ENCODE data around the gene CDC7. TPM values are rescaled to one million over a fixed set of nuclear protein-coding genes. Genes with fewer than 3 reads are reported as not detected.

Gene CDC7
- polyA plus RNA-seq, 1 donor from 2014 or later: 34.6 TPM

DNA sequence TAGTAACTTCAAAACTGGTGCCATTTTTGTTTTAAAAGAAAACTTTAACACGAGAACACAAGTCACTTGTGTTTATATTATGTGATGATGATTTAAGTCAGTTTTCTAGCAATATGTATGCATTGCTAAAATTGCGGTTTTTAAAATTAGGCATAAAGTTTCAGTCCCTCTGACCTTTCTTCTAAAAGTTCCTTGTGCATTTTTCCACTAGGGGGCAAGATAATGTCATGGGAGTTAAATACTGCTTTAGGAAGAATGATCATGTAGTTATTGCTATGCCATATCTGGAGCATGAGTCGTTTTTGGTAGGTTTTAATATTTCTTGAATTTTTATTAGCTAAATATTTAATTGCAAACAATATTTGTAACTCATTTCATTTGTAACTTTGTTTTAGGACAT lies 10.7 kb downstream of the CDC7 start:
- no peaks in the 10 kb centered on the region for H3K36me3 ChIP-seq (ENCODE audit: insufficient read depth, low read length)
- H3K9me2 ChIP-seq (ENCODE audit: insufficient read depth, low read length): no peaks in the 10 kb centered on the region

GRCh38 chr1:91513160-91513559 lies 12.5 kb downstream of the CDC7 start:
- Histone ChIP-seq H3K9me2 (ENCODE audit: insufficient read depth, low read length) (no peaks in the 10 kb centered on the region), H3K9ac (ENCODE audit: low read length) (no peak overlapping the region), H3K27me3 (ENCODE audit: insufficient read depth, low read depth, low read length) (no peaks in the 10 kb centered on the region), H3F3A (ENCODE audit: insufficient read depth, low read length, poor library complexity, severe bottlenecking) (no peaks in the 10 kb centered on the region), H3K4me2 (ENCODE audit: low read length) (no peak overlapping the region), H2AFZ (ENCODE audit: low read depth, low read length) (no peak overlapping the region), H3K79me2 (replicated peaks; ENCODE audit: insufficient read depth, low read length) (no peaks in the 10 kb centered on the region), H3K36me3 (ENCODE audit: insufficient read depth, low read length) (no peaks in the 10 kb centered on the region), H3K4me3 (ENCODE audit: low read length) (no peak overlapping the region), H3K27ac (ENCODE audit: low read length) (no peak overlapping the region), H4K20me1 (ENCODE audit: insufficient read depth) (no peaks in the 10 kb centered on the region), H3K9me3 (ENCODE audit: low read length) (no peaks in the 10 kb centered on the region)
- TF ChIP-seq EP300 (conservative IDR thresholded peaks at IDR 0.05; ENCODE audit: poor library complexity, severe bottlenecking) (no peak), SMC3 (conservative IDR thresholded peaks at IDR 0.05; ENCODE audit: poor library complexity) (peak; percentile 65), RAD21 (conservative IDR thresholded peaks at IDR 0.05) (peak; percentile 60), CTCF (IDR thresholded peaks at IDR 0.05; ENCODE audit: poor library complexity, severe bottlenecking) (no peak)

More for the DNA sequence above, 10.7 kb downstream of the CDC7 start:
- Histone ChIP-seq H3K27me3 (ENCODE audit: insufficient read depth, low read depth, low read length) (no peaks in the 10 kb centered on the region), H3K9ac (ENCODE audit: low read length) (no peak overlapping the region), H2AFZ (ENCODE audit: low read depth, low read length) (no peak overlapping the region), H3K4me2 (ENCODE audit: low read length) (no peak overlapping the region), H4K20me1 (ENCODE audit: insufficient read depth) (no peaks in the 10 kb centered on the region), H3F3A (ENCODE audit: insufficient read depth, low read length, poor library complexity, severe bottlenecking) (no peaks in the 10 kb centered on the region), H3K9me3 (ENCODE audit: low read length) (no peaks in the 10 kb centered on the region), H3K79me2 (replicated peaks; ENCODE audit: insufficient read depth, low read length) (no peaks in the 10 kb centered on the region), H3K27ac (ENCODE audit: low read length) (no peak overlapping the region), H3K4me3 (ENCODE audit: low read length) (no peak overlapping the region)
- TF ChIP-seq MXI1 (conservative IDR thresholded peaks at IDR 0.05; ENCODE audit: poor library complexity, severe bottlenecking) (no peak), EZH2 (IDR thresholded peaks at IDR 0.05; ENCODE audit: borderline replicate concordance, insufficient read depth, low read length, poor library complexity, severe bottlenecking) (no peak), RAD21 (conservative IDR thresholded peaks at IDR 0.05) (peak; percentile 79), POLR2AphosphoS5 (IDR thresholded peaks at IDR 0.05) (no peak), CTCF (IDR thresholded peaks at IDR 0.05; ENCODE audit: poor library complexity, severe bottlenecking) (peak; percentile 75), EP300 (conservative IDR thresholded peaks at IDR 0.05; ENCODE audit: poor library complexity, severe bottlenecking) (no peak), TAF1 (IDR thresholded peaks at IDR 0.05; ENCODE audit: low read depth) (no peak), SMC3 (conservative IDR thresholded peaks at IDR 0.05; ENCODE audit: poor library complexity) (peak; percentile 81)
- TF ChIP-seq, protein P1, sequence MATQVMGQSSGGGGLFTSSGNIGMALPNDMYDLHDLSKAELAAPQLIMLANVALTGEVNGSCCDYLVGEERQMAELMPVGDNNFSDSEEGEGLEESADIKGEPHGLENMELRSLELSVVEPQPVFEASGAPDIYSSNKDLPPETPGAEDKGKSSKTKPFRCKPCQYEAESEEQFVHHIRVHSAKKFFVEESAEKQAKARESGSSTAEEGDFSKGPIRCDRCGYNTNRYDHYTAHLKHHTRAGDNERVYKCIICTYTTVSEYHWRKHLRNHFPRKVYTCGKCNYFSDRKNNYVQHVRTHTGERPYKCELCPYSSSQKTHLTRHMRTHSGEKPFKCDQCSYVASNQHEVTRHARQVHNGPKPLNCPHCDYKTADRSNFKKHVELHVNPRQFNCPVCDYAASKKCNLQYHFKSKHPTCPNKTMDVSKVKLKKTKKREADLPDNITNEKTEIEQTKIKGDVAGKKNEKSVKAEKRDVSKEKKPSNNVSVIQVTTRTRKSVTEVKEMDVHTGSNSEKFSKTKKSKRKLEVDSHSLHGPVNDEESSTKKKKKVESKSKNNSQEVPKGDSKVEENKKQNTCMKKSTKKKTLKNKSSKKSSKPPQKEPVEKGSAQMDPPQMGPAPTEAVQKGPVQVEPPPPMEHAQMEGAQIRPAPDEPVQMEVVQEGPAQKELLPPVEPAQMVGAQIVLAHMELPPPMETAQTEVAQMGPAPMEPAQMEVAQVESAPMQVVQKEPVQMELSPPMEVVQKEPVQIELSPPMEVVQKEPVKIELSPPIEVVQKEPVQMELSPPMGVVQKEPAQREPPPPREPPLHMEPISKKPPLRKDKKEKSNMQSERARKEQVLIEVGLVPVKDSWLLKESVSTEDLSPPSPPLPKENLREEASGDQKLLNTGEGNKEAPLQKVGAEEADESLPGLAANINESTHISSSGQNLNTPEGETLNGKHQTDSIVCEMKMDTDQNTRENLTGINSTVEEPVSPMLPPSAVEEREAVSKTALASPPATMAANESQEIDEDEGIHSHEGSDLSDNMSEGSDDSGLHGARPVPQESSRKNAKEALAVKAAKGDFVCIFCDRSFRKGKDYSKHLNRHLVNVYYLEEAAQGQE (IDR thresholded peaks at IDR 0.05; ENCODE audit: borderline replicate concordance): no peak

All from neural cell (in vitro differentiated cells).